Glomerular endothelial cell (primary cell): ENCODE measurements around the gene ZNF841. TPM values are rescaled to one million over a fixed set of nuclear protein-coding genes. Genes with fewer than 3 reads are reported as not detected.
"Not testable (repeated sequence)": the region's sequence is repeated elsewhere in the genome, so short reads cannot be mapped to it uniquely, and the experiment has no call there.

Experiments
- DNase-seq: peaks from one replicate; pipeline ENCODE4 v3.0.0-alpha.2; 2011; ENCODE audit warnings: low read depth, low spot score; ENCODE audit errors: extremely low read depth
- total RNA-seq: library from RNA; depleted of rRNA; stranded (reverse); fragments of >200 nt; gene quantifications from 2 replicates; pipeline ENCODE4 v1.2.3, GENCODE V29; 2015

The ZNF841 gene
- total RNA-seq = 6.8 and 14.8 TPM in 2 replicates

- DNase-seq = peak; percentile 41
Observed at GRCh38 chr19:52095172-52096014, at the start of gene ZNF841. ZNF841 (minus strand) TSS chr19:52095765; CDS start chr19:52084801, 10,964 bp downstream.

- DNase-seq = no peak
Observed at GRCh38 chr19:52142001-52142595, 46.5 kb upstream of the ZNF841 start.

- no peak for DNase-seq
Observed at GRCh38 chr19:52141203-52141602, 45.6 kb upstream of the ZNF841 start.

DNA sequence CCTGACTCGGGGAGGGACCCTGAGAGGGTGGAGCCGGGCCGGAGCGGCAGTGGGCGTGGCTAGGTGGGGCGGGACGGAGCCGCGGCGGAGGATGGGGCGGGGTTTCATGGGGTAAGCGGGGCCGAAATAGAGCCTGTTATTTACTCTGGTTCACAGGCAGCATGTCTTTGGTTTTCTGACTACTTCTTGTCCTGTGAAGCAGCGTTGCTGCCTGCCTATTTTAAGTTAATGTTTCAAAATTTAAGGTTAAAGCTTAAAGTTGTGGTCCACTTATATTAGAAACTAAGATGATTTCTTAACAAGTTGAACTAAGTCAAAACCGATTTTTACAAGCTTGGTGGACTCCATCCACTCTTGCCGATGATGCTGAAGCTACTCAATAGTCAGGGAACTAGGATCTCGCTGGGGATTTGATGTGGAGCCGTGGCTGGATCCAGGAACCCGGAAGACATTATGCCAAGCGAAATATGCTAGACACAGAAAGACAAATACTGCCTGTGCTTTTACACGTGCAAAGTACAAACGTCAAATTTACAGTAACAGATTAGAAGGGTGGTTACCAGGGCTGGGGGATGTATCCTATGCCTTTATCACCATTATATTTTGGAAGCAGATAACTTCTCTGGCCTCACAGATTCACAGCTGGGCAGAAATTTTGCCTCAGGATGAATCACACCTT is 44.6 kb upstream of the ZNF841 start:
- DNase-seq = no peak

DNA sequence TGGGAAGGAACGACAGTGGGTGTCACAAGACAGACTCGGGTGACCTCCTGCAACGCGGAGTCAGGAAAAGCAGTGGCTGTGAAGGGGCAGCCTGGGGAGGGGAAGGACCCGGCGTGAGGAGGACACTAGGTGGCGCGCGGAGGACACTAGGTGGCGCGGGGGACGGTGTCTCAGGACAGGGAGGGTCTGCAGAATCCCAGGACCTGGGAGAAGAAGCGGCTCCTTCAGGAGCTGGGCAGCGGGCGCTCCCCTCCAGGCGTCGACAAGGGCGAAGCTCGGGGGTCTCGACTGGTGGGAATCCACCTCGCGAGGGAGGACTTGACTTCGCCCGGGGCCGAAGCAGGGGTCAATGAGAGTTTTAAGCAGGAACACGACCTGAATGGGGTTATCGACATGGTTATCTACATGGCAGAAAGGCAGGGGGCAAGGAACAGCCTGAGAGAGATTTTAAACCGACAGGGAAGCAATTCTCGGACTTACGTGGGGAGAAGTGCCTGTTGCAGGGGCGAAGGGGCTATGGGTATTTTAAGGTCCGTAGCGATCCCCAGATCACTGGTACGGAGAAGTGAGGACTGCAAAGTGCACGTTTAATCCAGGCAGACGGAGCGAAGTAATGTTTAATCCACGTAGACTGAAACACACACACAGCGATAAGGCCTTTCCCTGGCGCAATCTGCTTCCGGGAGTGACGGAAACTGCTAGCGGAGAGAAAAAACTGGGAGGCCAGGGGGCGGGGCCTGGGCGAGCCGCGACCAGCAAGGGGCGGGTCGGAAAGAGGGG is 43.9 kb upstream of the ZNF841 start, which contains the start of gene ZNF616:
Gene ZNF616 (minus strand): TSS at position 687 of the 780 bp plus-strand sequence. CDS start 9,426 bp downstream, outside the sequence.
- DNase-seq = peak; percentile 63

GRCh38 chr19:52138983-52139251 is 43.4 kb upstream of the ZNF841 start:
- DNase-seq = no peak

- DNase-seq = no peak
Observed at GRCh38 chr19:52138278-52138982, 42.9 kb upstream of the ZNF841 start.

- no peak for DNase-seq
Observed at GRCh38 chr19:52120286-52120685, 24.7 kb upstream of the ZNF841 start.

DNA sequence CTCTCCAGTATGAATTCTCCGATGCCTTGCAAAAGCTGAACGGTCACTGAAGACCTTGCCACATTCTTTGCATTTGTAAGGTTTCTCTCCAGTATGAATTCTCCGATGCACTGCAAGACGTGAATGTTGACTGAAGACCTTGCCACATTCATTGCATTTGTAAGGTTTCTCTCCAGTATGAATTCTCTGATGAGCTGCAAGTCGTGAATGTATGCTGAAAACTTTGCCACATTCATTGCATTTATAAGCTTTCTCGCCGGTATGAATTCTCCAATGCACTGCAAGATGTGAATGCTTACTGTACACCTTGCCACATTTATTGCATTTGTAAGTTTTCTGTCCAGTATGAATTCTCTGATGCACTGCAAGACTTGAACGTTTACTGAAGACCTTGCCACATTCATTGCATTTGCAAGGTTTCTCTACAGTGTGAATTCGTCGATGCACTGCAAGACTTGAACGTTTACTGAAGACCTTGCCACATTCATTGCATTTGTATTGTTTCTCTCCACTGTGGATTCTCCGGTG is 20.0 kb upstream of the ZNF841 start:
- DNase-seq = no peak

DNA sequence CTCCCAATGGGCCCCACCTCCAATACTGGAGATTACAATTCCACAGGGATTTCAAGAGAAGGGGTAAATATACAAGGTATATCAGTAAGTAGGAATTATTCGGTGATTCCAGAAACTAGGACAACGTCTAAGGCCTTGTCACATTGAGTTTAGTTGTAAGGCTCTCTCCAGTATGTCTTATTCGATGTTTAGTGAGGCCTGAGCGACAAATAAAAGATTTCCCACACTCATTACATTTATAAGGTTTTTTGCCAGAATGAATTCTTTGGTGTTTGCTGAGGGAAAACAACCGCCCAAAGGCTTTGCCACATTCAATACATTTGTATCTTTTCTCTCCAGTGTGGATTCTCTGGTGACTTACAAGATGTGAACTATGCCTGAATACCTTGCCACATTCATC is 19.1 kb upstream of the ZNF841 start:
- no peak for DNase-seq

DNA sequence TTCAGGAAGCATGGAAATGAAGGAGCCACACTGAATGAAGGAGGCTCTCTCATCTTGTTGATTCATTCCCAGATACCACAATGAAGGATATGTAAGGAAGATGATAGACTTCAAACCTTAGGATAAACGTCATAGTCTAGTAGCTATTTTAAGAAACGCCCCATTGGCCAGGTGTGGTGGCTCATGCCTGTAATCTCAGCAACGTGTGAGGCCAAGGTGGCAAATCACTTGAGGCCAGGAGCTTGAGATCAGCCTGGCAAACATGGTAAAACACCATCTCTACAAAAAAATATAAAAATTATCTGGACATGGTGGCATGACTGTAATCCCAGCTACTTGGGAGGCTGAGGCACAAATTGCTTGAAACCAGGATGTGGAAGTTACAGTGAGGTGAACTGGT is 17.1 kb upstream of the ZNF841 start:
- no peak for DNase-seq

DNA sequence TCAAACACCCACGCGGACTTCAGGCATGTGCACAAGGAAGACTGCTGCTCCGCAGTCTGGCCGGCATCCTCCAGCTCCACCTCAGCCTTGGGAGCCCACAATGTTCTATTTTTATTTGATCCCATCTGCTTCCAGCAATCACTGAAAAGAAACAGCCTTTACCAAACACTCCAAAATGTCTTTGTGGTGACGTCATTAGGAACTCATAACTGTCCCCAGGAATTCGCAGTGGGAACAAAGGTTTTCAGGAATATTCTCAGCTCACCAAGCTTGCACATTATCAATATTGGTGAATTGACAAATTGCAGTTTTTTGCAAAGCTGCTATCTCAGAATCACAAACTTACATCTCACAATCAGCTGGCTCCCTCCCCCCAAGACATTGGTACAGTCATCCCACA is 15.2 kb upstream of the ZNF841 start:
- no peak for DNase-seq

GRCh38 chr19:52102782-52103181 is 7.2 kb upstream of the ZNF841 start:
- no peak for DNase-seq

DNA sequence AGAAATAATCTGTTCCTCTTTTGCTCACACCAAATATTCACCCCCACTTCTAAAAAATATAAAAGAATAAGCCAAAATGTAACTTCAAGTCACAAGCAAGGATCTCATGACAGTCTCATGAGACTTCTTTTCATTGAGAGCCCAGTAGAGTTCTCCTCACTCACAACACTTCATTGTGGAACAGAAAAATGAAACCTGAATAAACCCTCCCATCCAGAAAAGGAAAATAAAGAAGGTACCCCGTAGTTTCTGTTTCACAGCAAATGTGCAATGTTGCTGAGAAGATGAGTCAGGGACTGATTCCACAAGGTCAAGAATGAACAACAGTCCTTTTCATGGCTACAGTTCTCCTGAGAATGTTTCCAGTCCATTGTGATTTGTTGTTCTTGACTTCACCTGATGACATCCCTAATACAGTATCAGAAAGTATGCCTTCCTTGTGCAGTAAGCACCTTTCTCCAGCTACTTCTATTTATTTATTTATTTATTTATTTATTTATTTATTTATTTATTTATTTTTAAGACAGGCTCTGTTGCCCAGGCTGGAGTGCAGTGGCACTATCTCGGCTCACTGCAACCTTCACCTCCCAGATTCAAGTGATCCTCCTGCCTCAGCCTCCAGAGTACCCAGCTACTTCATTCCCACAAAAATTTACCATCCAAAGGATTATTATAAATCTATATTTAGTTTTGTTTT is 6.4 kb upstream of the ZNF841 start:
- DNase-seq = no peak

DNA sequence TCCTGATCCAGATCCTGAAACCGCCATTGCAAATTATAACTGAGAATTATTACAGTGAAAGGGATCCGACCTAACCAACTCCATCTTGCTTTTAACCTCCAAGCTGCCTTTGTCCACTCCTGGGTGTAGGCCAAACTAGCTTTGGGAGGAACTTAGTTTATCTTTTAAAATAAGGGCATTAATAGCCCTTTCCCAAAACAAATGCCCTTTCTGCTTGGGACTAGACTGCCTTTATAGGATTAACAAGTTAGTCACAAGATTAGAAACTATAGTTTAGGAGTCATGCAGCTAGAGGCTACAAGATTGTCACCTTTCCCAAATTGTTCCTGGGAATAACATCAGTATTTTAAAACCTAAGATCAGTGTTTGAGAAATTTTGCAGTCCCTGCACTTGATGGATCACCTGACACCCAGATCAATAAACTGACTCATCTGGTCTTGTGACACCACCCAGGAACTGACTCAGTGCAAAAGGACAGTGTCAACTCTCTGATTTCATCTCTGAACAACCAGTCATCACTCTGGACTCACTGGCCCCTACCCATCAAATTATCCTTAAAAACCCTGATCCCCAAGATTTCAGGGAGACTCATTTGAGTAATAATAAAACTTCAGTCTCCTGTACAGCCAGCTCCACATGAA is 4.1 kb upstream of the ZNF841 start:
- DNase-seq = no peak

GRCh38 chr19:52096416-52096815 is 851 bp upstream of the ZNF841 start:
- DNase-seq = not testable (repeated sequence)

- no peak for DNase-seq
Observed at GRCh38 chr19:52094526-52095130, 937 bp downstream of the ZNF841 start.

GRCh38 chr19:52086481-52086880 is 9.1 kb downstream of the ZNF841 start:
- no peak for DNase-seq

GRCh38 chr19:52070496-52070895 is 25.1 kb downstream of the ZNF841 start:
- no peak for DNase-seq
